Stimulated activated CD4-positive, alpha-beta T cell treated with anti-CD3 and anti-CD28 coated beads, Interleukin-1b, Interleukin-23, amount 100 ng/mL, for 4 hours (primary cell): ENCODE measurements around the gene MAP4K4.

Experiments used
- DNase-seq, 2 donors: peaks; one replicate each; pipeline ENCODE4 v3.0.0-alpha.2; 2020; ENCODE audit warnings: low read depth in 2 of 2

MAP4K4 gene

DNA sequence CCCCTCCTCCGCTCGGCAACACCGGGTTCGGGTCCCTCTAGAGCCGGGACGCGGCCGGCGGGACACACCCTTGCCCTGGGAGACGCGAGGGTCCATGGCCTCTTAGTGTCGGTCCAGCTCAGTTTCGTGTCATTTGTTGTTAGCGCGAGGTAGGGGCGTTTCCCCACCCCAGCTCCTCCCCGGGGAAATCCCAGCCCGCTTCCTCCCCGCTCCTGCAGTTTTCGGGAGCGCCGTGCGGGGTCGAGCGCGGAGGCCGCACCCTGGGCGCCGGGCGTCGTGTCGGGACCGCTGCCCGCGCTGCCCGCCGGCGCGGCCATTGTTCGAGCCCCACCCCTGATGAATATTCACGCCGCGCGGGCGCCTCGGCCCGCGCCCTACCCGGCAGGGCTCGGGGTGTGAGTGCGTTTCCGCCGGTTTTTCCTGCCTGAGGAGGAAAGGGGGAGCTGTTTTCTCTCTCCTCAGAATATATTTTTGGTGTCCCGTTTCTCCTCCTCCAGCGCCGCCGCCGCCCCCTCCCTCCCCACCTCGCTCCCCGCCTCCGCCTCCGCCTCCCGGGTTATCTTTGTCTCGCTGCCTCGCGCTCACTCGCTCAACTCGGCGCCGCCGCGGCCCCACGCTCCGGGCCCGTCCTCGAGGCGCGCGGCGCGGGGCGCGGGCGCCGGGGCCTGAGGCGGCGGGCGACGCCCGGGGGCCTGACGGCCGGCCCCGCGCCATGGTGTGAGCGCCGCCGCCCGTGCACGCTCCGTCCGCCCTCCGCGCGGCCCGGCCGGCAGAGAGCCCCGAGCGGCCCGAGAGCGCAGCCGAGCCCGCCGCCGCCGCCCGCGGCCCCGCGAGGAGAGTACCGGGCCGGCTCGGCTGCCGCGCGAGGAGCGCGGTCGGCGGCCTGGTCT is at the start of gene MAP4K4:
TSS of gene MAP4K4 (plus strand) at position 584 of the 890 bp plus-strand sequence. CDS start 374 bp downstream, outside the sequence.
- peak; percentile 67 to 80 for DNase-seq

DNA sequence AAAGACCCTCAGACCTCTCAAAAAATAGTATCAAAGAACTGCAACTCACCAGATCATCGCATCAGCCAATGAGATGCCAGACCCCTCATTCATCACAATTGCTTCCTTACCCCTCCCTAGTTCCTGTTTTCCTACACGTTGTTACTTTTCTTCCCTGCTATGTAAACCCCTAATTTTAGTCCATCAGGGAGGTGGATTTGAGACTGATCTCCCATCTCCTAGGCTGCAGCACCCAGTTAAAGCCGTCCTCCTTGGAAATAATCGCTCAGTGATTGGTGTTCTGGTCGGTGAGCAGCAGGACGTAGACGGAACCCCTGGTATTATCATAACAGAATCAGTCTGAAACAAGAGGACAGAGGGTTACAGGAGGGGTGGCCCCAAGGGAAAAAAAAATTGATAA is 44.0 kb upstream of the MAP4K4 start:
- DNase-seq = no peak

DNA sequence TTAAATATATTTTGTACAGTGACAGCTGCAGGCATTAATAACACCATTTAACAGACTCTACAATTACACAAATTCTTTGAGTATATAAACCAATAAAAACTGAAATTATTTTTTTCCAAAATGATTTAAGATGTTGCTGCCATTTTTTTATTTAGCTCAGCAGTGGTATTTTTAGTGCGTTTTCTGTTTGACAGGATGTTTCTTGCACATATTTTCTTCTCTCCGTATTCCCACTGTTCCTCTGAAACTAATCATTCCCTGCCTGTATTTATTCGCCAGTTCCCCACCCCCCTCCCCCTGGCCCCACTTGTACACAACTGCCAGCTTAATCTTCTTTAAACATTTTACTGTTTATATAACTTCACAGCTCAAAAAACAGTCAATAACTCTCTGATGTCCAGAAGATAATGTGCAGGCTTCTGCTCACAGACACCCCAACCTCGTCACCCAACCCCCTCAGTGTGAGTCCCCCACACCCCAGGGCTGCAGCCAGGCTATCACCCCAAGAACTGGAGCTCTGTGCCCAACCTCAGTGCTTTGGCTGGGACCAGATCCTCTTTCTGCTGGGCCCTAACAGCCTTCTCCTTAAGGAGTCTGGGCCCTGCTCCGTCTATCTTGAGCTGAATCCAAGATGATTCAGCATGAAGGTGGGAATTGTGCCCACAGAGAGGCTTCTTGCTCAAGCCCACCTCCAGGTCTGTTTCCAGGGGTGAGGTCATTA is 41.6 kb upstream of the MAP4K4 start:
- DNase-seq = no peak

DNA sequence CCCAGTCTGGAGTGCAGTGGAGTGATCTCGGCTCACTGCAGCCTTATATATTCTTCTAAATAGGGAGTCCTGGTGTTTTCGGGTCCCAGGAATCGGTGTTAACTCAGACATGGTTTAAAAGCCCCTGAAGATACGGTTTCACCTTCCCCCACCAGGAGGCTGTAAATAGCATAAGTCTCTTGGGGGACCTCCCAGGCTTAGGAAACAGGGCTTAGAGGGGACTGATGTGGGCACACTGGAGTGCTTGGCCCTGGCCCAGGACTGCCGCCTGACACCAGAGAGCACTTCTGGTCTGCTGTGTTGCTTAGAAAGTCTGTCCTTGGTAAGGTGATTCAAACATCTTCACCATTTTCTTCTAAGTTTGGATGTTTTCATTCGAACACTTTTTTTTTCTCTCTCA is 39.7 kb upstream of the MAP4K4 start:
- DNase-seq = no peak

DNA sequence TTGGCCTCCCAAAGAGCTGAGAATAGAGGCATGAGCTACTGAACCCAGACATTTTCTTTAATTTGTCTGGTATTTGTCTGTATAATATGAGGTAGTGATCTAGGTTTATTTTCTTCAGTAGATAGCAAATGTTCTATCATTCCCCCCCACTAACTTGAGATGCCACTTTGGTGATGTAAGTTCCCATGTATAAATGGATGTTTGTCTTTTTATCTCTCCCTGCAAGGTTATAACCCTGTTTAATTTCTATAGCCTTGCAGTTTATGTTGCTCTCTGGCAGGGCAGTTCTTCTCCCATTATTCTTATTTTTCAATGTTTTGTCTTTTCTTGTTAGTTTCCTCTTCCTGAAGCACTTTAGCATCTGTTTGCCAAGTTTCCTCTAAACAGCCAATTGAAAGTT is 39.1 kb upstream of the MAP4K4 start:
- no peak for DNase-seq

DNA sequence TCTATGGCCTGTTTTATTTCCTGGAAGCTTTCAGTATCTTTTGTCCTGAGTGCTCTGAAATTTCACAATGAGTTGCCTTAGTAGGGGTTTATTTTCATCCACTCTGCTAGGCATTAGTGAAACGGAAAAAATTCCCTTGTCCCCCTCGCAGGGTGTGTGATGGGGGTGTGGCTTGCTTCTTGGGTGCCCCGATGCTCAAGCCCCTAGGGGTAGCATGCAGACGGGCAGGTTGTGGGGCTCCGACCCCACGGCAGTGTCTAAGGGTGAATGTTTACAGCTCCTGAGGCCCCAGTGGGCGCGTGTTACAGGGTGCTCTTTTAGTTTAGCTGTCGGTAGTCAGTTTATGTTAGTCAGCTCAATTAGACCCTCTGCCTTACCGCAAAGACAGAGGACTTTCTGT is 32.2 kb upstream of the MAP4K4 start:
- no peak for DNase-seq

DNA sequence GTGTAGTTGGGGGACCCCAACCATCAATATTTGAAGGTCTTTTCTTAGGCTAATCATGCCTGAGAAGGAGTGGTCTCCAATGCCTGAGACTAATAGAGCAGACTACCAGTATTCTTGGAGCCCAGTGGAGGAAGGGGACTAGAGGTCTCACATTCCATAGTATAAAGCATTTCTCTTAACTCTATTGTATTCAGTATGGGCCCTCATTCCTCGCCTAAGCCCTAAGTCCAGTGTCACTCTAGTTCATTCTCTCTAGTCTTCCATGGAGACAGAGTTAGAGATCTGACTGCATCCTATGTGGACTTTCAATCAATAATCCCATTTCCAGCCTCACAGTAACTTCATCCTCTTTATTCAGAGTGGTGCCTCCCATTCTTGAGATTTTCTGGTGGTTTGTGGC is 29.7 kb upstream of the MAP4K4 start:
- no peak for DNase-seq

DNA sequence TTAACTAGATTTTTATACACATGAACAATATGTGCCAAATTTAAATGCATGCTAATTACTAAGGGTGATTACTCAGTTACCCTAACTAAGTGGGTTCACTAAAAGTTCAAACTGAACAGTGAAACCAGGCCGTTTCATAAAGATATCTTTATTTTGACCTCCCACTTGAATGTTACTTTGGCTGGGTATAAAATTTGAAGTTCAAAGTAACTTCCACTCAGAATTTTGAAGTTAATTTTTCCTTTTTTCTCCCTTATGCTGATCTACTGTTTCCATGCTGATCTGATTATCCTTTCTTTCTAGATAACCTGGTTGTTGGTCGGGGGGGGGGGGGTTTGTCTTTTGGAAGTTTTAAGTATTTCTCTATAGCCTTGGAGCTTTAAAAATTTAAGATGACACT is 25.5 kb upstream of the MAP4K4 start:
- no peak for DNase-seq

DNA sequence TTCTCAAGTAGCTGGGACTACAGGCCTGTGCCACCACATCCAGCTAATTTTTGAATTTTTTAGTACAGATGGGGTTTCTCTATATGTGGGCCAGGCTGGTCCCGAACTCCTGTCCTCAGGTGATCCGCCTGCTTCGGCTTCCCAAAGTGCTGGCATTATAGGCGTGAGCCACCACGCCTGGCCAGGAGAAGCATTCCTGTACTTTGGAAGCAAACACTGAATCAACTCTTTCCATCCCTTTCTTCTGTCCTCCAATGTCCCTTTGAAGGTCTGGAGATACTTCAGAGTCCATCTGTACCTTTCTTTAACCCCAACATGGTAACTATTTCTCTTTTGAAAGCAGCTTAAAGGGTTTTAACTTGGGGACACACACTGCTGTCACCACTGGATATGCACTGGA is 23.6 kb upstream of the MAP4K4 start:
- DNase-seq = no peak

DNA sequence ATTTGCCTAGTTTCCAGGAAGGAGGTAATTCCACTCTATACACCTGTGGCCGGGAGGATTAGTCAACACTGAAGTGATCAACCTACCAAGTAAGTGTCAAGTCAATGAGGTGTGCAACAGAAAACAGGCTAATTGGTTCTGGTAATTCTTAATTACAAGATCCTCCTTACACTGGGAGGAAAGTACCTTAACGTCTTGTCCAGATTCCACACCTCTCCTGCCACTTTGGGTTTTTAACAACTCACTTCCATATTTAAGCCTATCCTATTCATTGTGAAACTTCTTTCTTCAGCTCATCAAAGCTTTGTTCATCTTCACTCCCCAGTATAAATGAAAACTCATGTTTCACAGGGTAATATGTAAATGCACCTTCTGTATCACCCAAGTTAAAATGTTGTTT is 22.0 kb upstream of the MAP4K4 start:
- no peak for DNase-seq

DNA sequence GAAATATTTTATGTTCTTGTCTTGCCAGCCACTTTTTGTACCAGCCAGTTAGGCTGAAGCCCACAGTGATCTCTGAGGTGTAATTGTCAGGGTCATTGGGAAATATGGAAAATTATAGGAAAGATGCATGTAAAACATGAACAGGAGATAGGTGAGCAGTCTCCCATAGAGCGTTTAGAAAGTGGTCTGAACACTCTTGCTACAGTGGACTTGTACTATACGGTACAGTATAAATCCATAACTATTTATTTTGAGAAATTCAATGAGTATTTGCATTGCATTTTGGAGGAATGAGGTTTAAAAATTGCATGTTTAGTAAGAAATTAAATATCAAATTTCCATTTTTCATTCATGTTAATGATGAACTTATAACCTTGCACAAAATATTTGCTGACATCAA is 20.8 kb upstream of the MAP4K4 start:
- no peak for DNase-seq

DNA sequence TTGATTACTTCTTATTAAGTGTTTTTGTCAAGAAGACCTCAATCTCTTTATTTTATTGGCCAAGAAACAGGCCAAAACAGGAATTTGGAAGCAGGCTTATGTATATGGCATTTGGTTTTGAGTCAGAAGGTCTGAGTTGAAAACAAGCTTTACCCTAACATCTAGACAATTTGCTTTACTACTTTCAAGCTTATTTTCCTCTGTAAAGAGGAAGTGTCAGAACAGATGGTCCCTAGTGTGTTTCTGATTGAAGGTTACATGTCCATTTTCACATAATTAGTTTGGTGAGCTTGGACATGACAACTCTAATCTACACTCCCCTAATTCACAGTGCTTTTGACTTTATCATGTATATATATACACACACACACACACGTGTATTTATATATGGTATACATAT is 19.8 kb upstream of the MAP4K4 start:
- DNase-seq = no peak

DNA sequence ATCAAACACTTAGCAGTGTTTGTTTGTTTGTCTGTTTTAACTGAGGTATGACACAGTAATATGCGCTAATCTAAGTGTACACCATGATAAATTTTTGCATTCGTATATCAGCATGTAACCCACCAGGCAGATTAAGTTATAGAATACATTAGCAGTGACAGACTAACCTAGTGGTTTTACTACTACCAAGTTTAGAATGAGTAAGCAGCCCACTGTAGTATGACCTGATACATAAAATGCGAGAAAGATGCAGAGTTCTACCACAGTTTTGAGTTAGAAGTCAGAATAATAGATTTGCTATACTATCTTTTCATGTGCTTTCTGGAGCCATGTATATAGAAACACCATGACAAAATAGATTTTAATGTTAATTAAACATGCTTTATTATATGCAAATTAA is 19.1 kb upstream of the MAP4K4 start:
- no peak for DNase-seq

DNA sequence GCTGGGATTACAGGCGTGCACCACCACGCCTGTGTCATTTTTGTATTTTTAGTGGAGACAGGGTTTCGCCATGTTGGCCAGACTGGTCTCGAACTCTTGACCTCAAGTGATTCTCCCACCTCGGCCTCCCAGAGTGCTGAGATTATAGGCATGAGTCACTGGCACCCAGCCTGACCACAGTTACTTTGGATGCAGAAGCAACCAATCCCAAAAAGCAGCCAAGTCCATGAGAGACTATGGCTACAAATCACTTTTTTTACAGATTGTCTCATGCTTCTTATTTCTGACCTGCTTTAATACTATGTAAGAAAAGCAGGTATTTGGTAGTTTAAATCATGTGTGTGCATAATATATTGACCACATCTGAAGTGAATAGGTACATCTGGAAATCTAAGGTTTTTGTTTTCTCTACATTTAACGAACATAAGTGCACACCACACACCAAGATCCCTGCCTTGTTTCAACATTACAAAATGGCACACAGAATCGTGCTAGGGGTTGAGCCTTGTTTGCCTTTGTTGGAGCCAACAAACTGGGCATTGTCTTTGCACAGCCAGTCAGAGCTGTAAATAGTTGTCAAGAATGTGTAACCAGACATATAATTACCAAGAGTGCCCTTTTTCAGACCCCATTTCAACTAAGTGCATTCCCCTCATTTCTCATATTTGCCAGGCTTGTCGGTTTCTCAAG is 18.3 kb upstream of the MAP4K4 start:
- no peak for DNase-seq

DNA sequence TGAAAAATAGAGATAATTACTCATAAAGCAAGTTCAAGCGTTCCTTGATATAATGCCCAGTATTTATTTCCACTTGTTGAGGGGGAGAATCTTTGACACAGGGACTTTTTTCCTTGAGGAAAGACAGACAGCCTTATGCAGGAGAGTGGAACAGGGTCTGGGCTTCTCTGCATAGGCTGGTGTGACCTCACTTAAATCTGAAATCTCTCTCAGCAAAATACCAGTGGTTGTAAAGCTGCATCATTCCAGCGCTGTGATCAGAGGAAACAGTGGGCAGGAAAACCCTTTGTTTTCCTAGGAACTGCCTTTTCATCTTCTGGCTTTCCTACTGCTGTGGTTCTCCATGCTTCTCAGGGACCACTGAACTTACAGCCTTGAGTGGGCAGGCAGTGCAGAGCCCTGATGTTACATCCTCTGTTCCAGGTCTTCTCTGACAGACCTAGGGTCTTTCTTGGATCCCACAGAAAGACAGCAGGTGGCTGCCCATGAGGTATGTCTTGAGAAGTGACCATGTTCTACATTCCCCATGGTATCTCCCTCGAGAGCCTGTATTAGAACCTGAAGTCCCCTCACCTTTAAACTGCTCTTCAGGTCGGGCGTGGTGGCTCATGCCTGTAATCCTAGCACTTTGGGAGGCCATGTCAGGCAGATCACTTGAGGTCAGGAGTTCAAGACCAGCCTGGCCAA is 17.6 kb upstream of the MAP4K4 start:
- DNase-seq = no peak

DNA sequence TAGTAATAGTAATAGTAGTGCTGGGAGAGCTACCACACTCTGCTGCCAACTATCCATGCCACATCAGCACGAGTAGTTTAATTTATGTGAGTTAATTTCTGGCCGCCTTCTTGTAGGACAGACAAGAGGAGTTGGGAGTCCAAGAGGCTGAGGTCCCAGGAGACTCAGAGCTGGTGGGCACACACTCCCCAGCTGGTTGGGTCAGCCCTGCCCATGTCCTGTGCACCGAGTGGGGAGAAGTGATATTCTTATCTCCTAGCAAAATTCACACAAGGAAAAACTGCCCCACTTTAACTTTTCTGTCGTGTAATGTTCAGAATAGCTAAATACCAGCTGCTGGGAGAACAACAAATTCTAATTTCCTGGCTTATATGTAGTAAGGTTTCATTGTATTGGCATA is 15.2 kb upstream of the MAP4K4 start:
- DNase-seq = no peak

DNA sequence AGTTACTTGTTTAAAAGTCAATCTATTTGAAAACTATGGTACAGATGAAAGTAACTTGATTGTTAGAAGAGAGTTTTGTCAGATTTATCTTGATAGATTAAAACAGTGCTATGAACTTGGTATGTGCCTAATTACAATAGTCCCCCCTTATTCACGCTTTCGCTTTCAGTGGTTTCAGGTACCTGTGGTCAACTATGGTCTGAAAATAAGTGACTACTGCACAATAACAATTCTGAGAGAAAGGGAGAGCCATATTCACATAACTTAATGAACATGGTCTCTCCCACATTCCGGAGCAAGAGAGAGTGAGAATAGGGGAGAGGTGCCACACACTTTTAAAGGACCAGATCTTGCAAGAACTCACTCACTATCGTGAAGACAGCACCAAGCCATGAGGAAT is 13.2 kb upstream of the MAP4K4 start:
- DNase-seq = no peak

DNA sequence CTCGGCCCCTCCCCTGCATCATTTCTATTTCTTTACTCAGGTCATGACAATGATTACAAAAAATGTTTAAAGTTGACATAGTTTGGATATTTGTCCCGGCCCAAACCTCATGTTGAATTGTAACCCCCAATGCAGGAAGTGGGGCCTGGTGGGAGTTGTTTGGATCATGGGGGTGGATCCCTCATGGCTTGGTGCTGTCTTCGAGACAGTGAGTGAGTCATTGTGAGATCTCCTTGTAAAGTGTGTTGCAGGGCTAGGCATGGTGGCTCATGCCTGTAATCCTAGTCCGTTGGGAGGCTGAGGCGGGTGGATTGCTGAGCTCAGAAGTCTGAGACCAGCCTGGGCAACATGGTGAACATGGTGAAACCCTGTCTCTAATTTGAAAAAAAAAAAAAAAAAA is 9.2 kb upstream of the MAP4K4 start:
- DNase-seq = no peak

DNA sequence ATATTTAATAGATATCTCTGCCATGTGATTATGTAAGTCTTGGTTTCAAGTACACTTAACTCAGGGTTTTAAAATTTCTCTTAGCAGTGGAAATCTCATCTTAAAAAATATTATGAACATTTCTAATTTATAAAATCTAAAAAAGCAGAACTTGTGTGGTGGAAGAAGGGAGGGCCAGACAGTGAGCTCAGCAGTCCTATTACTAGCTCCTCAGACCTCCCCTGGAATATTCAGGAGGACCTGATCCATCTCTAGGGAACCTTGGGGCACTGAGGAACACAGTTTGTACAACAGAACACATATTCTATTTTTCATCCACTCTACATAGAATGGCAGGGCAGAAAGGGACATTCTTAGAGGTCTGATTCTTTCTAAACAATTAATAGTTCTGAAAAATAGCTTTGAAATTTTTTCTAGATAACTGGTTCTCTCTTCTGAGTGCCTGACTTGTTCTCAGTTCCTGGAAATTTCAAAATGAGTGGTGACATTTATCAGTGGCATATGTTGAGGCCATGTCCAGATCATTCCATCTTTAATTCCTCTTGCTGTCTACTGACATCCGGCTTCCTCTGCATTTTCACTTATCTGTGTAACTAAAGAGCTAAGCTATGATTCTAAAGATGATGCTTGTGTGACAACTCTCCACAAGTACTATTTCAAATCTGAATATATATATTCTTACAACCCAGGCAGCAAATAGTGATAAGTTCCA is 8.2 kb upstream of the MAP4K4 start:
- no peak for DNase-seq

DNA sequence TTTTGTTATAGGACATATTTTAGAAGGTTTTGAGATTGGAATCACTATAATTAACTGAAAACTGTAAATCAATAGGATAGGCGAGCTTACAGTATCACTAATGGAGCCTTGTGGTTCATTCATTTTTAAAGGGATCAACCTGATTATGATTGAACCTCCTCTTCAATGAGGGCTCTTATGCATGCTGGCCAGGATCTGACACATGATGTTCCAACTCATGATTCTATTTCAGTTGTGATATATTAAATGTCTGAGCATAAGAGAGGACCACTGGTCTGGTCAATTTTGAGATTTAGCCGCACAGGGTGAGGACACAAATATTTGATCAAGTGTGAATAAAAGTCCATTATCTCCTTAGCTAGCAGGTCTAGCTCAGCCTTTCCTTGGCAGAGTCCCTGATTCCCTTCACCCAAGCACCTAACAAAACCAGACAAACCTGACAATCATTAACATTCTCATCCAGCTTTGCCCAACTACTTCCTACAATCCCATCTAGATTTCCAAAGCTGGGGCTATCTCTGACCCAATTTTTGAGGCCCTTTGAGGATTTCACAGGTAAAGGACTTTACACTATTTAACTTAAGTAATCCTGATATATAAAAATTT is 6.9 kb upstream of the MAP4K4 start:
- DNase-seq = no peak

DNA sequence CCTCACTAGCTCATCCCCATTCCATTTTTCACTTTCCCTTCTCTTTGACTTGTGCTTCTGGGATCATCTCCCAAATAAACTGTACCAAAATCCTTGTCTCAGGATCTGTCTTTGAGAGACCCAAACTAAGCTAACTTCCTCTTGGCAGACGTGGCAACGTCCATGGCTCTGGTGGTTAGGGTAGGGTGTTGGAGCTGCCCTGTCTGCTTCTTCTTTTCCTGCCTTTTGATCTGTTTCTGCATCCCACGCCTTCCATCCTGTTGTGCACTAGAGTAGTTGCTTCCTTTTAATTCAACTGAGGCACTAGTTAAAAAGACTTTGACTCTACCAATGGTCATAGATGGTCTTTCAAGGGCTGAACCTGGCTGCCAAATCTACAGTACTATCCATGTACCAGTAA is 5.5 kb upstream of the MAP4K4 start:
- no peak for DNase-seq
